ENCODE measurements around the gene CHRNA1. TPM values are rescaled to one million over a fixed set of nuclear protein-coding genes. Genes with fewer than 3 reads are reported as not detected.

The CHRNA1 gene
- total and polyA plus RNA-seq, 2 experiments from 2014 or later, result not detected

GRCh38 chr2:174784316-174784715 is 20.0 kb upstream of the CHRNA1 start (continued):
- TF ChIP-seq, protein P1, sequence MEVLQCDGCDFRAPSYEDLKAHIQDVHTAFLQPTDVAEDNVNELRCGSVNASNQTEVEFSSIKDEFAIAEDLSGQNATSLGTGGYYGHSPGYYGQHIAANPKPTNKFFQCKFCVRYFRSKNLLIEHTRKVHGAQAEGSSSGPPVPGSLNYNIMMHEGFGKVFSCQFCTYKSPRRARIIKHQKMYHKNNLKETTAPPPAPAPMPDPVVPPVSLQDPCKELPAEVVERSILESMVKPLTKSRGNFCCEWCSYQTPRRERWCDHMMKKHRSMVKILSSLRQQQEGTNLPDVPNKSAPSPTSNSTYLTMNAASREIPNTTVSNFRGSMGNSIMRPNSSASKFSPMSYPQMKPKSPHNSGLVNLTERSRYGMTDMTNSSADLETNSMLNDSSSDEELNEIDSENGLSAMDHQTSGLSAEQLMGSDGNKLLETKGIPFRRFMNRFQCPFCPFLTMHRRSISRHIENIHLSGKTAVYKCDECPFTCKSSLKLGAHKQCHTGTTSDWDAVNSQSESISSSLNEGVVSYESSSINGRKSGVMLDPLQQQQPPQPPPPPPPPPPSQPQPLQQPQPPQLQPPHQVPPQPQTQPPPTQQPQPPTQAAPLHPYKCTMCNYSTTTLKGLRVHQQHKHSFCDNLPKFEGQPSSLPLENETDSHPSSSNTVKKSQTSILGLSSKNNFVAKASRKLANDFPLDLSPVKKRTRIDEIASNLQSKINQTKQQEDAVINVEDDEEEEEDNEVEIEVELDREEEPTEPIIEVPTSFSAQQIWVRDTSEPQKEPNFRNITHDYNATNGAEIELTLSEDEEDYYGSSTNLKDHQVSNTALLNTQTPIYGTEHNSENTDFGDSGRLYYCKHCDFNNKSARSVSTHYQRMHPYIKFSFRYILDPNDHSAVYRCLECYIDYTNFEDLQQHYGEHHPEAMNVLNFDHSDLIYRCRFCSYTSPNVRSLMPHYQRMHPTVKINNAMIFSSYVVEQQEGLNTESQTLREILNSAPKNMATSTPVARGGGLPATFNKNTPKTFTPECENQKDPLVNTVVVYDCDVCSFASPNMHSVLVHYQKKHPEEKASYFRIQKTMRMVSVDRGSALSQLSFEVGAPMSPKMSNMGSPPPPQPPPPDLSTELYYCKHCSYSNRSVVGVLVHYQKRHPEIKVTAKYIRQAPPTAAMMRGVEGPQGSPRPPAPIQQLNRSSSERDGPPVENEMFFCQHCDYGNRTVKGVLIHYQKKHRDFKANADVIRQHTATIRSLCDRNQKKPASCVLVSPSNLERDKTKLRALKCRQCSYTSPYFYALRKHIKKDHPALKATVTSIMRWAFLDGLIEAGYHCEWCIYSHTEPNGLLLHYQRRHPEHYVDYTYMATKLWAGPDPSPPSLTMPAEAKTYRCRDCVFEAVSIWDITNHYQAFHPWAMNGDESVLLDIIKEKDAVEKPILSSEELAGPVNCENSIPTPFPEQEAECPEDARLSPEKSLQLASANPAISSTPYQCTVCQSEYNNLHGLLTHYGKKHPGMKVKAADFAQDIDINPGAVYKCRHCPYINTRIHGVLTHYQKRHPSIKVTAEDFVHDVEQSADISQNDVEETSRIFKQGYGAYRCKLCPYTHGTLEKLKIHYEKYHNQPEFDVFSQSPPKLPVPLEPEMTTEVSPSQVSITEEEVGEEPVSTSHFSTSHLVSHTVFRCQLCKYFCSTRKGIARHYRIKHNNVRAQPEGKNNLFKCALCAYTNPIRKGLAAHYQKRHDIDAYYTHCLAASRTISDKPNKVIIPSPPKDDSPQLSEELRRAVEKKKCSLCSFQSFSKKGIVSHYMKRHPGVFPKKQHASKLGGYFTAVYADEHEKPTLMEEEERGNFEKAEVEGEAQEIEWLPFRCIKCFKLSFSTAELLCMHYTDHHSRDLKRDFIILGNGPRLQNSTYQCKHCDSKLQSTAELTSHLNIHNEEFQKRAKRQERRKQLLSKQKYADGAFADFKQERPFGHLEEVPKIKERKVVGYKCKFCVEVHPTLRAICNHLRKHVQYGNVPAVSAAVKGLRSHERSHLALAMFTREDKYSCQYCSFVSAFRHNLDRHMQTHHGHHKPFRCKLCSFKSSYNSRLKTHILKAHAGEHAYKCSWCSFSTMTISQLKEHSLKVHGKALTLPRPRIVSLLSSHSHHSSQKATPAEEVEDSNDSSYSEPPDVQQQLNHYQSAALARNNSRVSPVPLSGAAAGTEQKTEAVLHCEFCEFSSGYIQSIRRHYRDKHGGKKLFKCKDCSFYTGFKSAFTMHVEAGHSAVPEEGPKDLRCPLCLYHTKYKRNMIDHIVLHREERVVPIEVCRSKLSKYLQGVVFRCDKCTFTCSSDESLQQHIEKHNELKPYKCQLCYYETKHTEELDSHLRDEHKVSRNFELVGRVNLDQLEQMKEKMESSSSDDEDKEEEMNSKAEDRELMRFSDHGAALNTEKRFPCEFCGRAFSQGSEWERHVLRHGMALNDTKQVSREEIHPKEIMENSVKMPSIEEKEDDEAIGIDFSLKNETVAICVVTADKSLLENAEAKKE (CRISPR knock-in tag; IDR thresholded peaks at IDR 0.05), result no peak
- TF ChIP-seq REST (IDR thresholded peaks at IDR 0.05; ENCODE audit: unreplicated experiment), result no peak

DNA sequence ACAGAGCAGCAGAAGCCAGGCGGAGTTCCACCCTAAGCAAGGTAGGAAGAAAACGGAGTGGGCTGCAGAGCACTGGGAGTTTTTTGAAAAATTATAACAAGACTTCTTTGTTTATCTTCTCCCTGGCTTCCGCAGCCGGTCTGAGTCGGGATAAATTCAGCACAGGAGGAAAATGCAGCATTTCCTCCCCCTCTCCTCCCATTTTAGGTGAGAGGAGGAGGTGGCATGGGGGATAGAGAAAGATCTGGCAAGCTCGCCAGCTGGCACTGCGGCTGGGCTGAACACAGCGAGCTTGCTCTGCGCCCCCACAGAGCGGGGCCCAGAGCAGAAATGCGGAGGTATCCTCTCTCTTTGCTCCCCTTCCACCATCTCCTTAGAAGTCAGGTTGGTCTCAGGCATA is 17.7 kb upstream of the CHRNA1 start:
- H3K27me3 Mint-ChIP-seq (ENCODE audit: insufficient read depth, low read depth, poor library complexity), result peaks cover 18% of the 10 kb centered on the region
- Histone ChIP-seq H3K27me3 (ENCODE audit: insufficient read depth) (no peaks in the 10 kb centered on the region), H3K27ac (ENCODE audit: low read depth) (no peak overlapping the region), H3K79me2 (replicated peaks; ENCODE audit: insufficient read depth) (no peaks in the 10 kb centered on the region), H3F3A (replicated peaks; ENCODE audit: low read depth) (peaks cover 10% of the 10 kb centered on the region), H3K4me1 (ENCODE audit: insufficient read depth) (peaks cover 35% of the 10 kb centered on the region), H3K4me3 (no peak overlapping the region), H3K4me2 (no peak overlapping the region), H2AFZ (peak overlapping the region; percentile 80; the same call in 1 of the 2 replicates), H3K36me3 (ENCODE audit: insufficient read depth) (no peaks in the 10 kb centered on the region), H4K20me1 (replicated peaks; ENCODE audit: insufficient read depth) (no peaks in the 10 kb centered on the region), H3K9me2 (ENCODE audit: insufficient read depth) (peaks cover 16% of the 10 kb centered on the region)
- H3K4me1 Mint-ChIP-seq, result peaks cover 52% of the 10 kb centered on the region
- H3K9me3 Mint-ChIP-seq, result no peaks in the 10 kb centered on the region; the same call in 2 of the 3 replicates
- H3K36me3 Mint-ChIP-seq (ENCODE audit: low read depth), result no peaks in the 10 kb centered on the region
- ATAC-seq, result no peak
- H3K27ac Mint-ChIP-seq, result no peak overlapping the region
- TF ChIP-seq, protein P2, sequence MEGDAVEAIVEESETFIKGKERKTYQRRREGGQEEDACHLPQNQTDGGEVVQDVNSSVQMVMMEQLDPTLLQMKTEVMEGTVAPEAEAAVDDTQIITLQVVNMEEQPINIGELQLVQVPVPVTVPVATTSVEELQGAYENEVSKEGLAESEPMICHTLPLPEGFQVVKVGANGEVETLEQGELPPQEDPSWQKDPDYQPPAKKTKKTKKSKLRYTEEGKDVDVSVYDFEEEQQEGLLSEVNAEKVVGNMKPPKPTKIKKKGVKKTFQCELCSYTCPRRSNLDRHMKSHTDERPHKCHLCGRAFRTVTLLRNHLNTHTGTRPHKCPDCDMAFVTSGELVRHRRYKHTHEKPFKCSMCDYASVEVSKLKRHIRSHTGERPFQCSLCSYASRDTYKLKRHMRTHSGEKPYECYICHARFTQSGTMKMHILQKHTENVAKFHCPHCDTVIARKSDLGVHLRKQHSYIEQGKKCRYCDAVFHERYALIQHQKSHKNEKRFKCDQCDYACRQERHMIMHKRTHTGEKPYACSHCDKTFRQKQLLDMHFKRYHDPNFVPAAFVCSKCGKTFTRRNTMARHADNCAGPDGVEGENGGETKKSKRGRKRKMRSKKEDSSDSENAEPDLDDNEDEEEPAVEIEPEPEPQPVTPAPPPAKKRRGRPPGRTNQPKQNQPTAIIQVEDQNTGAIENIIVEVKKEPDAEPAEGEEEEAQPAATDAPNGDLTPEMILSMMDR (conservative IDR thresholded peaks at IDR 0.05; ENCODE audit: low read depth in 2 of 2), result no peak
- TF ChIP-seq NANOG (IDR thresholded peaks at IDR 0.05; ENCODE audit: borderline replicate concordance) (no peak), POLR2AphosphoS5 (IDR thresholded peaks at IDR 0.05; ENCODE audit: low read depth) (no peak), JUNB (IDR thresholded peaks at IDR 0.05; ENCODE audit: unreplicated experiment) (no peak), ZNF114 (CRISPR knock-in tag; IDR thresholded peaks at IDR 0.05) (no peak), REST (IDR thresholded peaks at IDR 0.05; ENCODE audit: unreplicated experiment) (no peak), STAT1 (IDR thresholded peaks at IDR 0.05; ENCODE audit: unreplicated experiment) (no peak)
- no peak for DNase-seq (ENCODE audit: low spot score)
- H3K4me3 Mint-ChIP-seq, result no peak overlapping the region

All from GM23338 (cell line).